ENCODE measurements around the gene NME7.
"Not testable (repeated sequence)": the region's sequence is repeated elsewhere in the genome, so short reads cannot be mapped to it uniquely, and the experiment has no call there.

The NME7 gene

GRCh38 chr1:169186106-169186505 lies 181.5 kb downstream of the NME7 start:
- TF ChIP-seq CTCF (conservative IDR thresholded peaks at IDR 0.05; ENCODE audit: low read depth, low read length), result no peak
- H3K4me3 ChIP-seq (ENCODE audit: low read length), result no peak overlapping the region
- no peak for DNase-seq (ENCODE audit: low read depth)

GRCh38 chr1:169184812-169185211 lies 182.8 kb downstream of the NME7 start:
- no peak for TF ChIP-seq CTCF (conservative IDR thresholded peaks at IDR 0.05; ENCODE audit: low read depth, low read length)
- H3K4me3 ChIP-seq (ENCODE audit: low read length), result no peak overlapping the region
- no peak for DNase-seq (ENCODE audit: low read depth)

- no peak overlapping the region for H3K4me3 ChIP-seq (ENCODE audit: low read length)
- DNase-seq (ENCODE audit: low read depth), result no peak
- TF ChIP-seq CTCF (conservative IDR thresholded peaks at IDR 0.05; ENCODE audit: low read depth, low read length), result no peak
Observed at GRCh38 chr1:169180174-169180573, 187.4 kb downstream of the NME7 start.

- H3K4me3 ChIP-seq (ENCODE audit: low read length); DNase-seq (ENCODE audit: low read depth): not testable (repeated sequence)
Observed at GRCh38 chr1:169179431-169179830, 188.2 kb downstream of the NME7 start.

GRCh38 chr1:169175461-169175860 lies 192.1 kb downstream of the NME7 start:
- DNase-seq (ENCODE audit: low read depth), result no peak

GRCh38 chr1:169163059-169163458 lies 204.5 kb downstream of the NME7 start:
- TF ChIP-seq CTCF (conservative IDR thresholded peaks at IDR 0.05; ENCODE audit: low read depth, low read length), result no peak
- no peak overlapping the region for H3K4me3 ChIP-seq (ENCODE audit: low read length)
- no peak for DNase-seq (ENCODE audit: low read depth)

More at GRCh38 chr1:169175461-169175860, 192.1 kb downstream of the NME7 start:
- H3K4me3 ChIP-seq (ENCODE audit: low read length), result no peak overlapping the region
- no peak for TF ChIP-seq CTCF (conservative IDR thresholded peaks at IDR 0.05; ENCODE audit: low read depth, low read length)

- DNase-seq (ENCODE audit: low read depth), result no peak
- H3K4me3 ChIP-seq (ENCODE audit: low read length), result no peak overlapping the region
- TF ChIP-seq CTCF (conservative IDR thresholded peaks at IDR 0.05; ENCODE audit: low read depth, low read length), result no peak
Observed at GRCh38 chr1:169161496-169162194, 206.0 kb downstream of the NME7 start.

All from retinal pigment epithelial cell (primary cell).